Hematopoietic multipotent progenitor cell treated with erythropoietin and hydrocortisone succinate and interleukin-3 and kit ligand, for 4 days (in vitro differentiated cells): ENCODE results near the gene SLC26A2.
"Not testable (repeated sequence)": the region's sequence is repeated elsewhere in the genome, so short reads cannot be mapped to it uniquely, and the experiment has no call there.

Experiments
- DNase-seq: peaks from one replicate; pipeline ENCODE4 v3.0.0-alpha.2; 2015

SLC26A2 gene

DNA sequence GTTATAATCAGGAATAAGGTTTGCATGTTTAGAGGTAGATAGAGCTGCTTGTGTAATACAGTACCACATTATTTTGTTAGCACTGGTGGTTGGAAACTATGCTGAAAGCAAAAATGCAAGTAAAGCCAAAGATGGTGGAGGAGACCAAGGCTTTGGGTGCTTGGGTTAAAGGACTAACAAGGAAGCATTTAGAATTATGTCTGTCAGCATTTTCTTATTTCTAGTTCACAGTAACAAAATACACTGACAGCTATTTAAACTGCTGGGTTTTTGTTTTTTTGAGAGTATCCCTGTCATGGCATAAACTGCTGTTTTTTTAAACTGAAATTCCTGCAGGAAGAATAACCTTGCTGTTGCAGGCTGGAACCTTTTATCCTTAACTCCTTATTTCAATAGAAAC is 46.5 kb downstream of the SLC26A2 start:
- no peak for DNase-seq

DNA sequence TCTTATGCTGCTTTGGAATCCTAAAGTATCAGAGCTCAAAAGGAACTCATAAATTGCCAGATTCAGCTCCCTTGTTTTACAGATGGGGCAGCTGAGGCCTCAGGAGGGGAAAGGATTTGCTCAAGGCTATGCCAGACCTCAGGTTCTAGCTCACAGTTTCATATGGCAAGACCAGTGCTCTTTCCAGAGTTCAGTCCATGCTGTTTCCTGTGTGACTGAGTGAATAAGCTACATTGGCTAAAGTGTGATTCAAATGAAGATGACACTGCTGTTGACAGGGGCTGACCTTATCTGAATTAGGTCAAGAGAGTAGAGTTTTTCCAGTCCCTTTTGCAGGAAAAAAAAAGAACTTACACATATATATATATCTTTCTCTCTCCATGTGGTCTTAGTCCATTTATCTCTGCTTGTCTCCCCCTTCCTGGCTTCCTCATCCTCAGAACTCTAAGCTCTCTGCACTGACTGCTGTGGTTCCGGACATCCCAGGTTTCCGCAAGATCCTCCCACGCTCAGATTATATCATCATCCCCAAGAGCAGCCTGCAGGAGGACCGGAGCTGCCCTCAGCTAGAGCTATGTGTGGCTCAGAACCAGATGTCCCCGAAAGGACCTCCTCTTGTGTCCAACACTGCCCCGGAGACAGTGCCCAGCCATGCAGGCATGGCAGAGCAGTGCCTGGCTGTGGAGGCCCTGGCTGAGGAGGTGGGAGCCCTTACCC is 49.3 kb downstream of the SLC26A2 start:
- DNase-seq: no peak

DNA sequence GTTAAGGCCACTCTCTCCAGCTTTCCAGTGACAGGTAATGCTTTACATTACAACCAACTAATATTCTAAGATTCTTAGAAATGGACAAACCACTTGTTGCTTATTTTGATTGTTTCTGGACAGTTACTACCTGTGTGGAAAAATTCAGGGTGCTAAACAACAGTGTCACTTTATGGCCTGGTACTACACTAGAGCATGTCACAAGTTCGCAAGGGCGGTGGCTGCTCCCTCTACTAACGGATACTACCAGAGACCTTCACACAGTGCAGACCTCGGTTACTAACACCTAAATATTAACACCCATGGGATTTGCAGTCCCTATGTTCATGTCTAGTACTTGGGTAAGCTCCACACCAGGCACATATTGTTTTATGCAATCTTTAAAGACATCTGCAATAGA is 53.4 kb downstream of the SLC26A2 start:
- DNase-seq: no peak

DNA sequence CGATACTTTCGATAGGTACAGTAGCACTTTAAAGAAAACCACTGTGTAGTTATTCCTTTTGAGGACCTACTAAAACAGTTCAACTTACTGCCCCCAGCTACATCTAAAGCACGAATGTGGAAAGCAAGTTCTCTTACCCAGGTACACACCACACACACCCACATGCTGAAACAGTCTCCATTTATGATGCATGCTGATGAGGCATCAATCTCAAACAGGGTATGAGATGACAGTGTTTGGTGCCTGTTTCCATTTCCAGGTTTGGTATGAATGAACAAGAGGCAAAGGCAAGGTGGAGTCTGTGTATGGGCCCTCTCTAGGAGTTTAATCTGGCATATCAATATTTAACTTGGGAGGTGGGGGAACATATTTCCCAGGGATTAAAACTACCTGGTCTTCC is 53.9 kb downstream of the SLC26A2 start:
- no peak for DNase-seq

DNA sequence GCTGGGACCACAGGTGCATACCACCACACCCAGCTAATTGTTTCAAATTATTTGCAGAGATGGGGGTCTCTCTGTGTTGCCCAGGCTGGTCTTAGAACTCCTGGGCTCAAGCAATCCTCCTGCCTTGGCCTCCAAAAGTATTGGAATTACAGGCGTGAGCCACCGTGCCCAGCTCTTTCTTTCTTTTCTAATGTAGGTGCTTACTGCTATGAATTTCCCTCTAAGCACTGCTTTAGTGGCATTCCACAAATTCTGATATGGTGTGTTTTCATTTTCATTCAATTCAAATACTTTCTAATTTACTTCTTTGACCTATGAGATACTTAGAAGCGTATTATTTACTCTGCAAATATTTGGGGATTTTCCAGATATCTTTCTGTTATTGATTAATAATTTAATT is 54.9 kb downstream of the SLC26A2 start:
- no peak for DNase-seq

DNA sequence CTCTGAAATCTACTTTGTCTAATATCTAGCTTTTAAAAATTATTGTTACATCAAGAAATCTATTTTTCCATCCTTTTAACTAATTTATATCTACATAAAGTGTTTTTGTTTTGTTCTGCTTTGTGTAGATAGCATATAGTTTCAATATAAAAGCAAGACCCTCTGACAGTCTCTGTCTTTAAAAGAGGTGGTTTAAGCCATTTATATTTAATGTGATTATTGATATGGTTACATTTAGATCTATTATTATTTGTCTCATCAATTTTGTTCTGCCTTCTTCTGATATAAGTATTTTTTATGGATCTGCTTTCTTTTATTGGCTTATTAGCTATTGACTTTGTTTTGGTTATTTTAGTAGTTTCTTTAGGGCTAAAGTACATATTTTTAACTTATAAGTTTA is 56.0 kb downstream of the SLC26A2 start:
- no peak for DNase-seq

DNA sequence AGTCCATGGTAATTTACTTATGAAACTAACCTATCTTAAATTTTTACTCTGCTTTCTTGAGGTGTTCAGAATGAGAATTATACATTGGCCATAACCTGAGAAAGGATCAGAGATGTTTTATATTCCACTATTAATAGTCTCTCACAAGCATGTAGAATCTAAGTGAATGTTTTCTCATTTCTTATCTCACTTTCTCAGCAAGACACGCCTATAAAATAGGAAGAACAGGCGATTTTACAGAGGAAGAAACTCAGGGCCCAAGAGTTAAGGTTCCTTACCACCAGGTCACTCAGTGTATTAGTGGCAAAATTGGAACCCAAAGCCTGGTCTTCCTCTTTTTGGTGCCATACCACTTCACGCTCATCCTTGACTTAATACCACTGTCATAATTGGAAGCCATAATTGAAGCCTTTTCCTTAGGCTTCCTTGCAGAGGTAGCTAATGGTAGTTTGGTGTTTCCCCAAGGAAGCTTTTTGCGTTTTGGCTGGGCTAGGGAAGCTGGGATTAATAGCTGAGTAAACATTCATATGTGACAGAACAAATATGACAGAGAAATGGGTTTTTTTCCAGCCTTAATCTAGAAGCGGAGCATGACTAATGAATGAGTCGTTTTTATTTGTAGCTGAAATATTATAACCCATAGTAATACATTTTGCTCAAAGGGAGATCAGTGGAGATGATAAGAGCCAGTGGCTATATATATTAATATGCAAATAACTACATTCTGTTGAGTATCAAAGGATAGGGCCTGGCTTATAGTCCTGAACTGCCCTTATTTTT is 56.9 kb downstream of the SLC26A2 start:
- peak; percentile 70 for DNase-seq

DNA sequence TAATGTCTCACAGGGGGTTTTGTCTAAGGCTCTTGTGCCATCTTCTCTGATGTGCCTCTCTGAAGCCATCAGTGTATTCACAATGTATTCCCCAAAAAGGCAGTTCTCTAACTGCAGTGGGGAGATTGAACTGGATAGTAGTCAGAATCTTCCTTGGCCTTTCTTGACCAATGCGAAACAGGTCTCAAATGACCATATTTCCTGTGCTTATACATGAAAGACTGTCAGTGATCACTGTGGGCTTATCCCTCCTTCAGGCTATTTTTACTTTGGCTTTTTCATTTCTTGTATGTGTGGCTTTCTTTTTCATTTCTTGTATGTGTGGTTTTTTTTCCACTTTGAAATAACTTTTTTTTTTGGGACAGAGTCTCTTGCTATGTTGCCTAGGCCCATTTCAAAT is 59.7 kb downstream of the SLC26A2 start:
- DNase-seq: no peak

DNA sequence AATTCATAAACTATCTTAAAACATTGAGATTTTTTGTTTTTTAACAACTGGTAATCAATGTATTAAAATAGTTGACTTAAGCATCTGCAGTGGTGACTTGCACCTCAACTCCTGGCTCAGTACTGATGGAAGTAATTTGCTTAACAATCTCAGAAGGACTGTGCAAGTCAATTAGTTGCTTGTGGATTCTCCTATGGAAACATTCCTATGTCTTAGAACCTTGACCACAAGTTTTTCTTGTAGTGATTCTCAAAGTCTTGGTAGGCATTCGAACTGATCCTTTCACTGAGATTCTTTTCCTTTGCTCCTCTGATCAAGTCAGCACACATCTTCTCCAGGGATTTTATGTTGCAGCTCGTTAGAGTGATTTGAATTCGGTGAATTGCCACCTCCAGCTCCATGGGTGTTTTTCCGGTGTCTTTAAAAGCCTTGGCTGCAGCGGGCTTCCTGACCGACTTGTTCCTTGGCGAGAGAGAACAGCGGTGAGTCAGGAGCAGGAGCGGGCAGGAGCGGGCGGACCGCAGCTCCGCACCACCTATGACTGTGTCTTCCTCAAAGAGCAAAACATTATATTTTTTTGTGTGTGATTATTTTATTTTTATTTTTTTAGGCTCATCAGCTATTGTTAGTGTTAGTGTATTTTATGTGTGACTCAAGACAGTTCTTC is 61.1 kb downstream of the SLC26A2 start:
- no peak for DNase-seq

DNA sequence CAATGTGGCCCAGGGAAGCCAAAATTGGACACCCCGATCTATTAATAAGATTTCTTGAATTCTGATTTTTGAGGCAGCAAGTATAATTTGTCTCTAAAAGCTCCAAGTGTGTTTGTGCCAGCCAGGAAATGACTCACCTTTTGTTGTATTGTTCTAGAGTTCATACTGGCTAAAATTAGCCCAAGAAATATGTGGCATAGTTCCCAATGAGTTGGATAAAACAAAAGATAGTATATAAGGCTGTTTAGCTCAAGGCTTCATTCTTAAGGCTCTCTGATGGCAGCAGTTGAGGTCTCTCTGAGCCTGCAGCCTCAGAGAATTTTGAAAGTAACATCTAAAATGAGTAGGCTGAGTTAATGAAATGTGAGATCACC is 61.6 kb downstream of the SLC26A2 start:
- no peak for DNase-seq

DNA sequence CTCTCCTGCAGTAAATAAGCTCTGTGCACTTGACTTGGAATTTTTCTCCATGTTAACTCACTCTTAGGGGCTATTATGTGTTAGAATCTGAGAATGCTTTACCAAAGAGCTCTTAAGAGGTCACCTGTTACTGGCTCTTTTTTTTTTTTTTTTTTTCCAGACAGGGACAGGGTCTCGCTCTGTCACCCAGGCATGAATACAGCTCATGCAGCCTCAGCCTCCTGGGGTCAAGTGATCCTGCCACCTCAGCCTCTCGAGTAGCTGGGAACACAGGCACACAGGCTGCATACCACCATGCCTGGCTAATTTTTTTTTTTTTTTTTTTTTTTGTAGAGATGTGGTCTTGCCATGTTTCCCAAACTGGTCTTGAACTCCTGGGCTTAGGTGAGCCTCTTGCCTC is 62.1 kb downstream of the SLC26A2 start:
- no peak for DNase-seq

DNA sequence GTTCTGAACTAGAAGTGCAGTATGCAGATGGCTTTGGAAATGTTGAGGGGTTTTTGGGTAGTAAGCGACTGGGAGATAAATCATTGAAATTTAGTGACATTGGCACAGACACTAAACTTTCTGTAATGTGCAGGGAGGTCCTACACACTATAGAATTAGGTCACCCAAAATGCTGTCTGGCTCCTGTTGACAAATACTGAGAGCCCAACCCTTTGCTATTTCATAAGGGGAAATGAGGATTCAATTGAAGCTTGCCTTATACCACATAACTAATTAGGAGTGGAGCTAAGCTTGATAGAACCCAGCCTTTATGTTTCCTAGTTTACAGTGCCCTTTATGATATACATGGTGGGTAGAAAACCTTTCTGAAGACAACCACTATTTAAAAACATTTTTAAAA is 62.6 kb downstream of the SLC26A2 start:
- no peak for DNase-seq

DNA sequence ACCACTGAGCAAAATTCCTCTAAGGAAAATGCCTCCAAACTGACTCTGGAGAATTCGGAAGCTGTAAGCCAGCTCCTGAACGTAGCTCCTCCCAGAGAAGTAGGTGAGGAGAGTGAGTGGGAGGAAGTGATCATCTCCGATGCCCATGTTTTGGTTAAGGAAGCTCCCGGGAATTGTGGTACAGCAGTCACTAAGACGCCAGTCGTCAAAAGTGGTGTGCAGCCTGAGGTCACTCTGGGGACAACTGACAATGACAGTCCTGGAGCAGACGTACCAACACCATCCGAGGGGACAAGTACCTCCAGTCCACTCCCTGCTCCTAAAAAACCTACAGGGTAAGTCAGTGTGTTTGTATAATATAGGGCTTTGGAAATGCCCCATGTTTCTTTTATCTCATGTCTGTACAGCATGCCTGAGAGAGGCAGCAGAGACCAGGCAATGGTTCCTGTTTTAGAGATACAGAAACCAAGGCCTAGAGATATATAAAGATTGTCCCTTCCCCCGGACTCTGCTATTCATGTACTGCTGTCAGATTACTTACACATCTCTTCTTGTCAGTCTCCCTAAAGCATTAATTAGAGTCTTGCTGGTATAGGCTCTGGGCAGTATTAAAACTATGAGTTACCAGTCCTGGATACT is 63.9 kb downstream of the SLC26A2 start:
- DNase-seq: peak; percentile 84

DNA sequence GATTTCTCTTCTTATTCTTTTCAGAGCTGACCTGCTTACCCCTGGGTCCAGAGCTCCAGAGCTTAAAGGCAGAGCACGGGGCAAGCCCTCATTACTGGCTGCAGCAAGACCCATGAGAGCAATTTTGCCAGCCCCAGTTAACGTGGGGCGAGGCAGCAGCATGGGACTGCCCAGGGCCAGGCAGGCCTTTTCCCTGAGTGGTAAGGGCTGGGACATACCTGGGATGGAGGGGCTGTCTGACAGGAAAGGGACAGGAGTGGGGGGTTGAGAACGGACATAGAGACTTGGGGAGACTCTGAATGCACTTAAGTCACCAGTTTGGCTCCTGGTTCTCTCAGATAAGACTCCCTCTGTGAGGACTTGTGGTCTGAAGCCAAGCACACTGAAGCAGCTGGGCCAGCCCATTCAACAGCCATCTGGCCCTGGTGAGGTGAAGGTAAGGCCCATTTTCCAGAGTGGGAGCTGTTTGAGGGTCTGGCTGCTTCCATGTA is 66.2 kb downstream of the SLC26A2 start:
- DNase-seq: peak; percentile 95

DNA sequence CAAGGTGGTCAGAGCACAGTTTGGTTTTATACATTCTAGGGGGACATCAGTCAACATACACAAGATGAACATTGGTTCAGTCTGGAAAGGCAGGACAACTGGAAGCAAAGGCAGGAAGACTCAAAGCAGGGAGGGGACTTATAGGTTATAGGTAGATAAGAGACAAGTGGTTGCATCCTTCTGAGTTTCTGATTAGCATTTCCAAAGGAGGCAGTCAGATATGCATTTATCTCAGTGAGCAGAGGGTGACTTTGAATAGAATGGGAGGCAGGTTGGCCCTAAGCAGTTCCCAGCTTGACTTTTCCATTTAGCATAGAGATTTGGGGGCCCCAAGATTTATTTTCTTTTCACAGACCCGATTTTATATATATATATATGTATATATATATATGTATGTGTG is 67.5 kb downstream of the SLC26A2 start:
- DNase-seq: not testable (repeated sequence)

DNA sequence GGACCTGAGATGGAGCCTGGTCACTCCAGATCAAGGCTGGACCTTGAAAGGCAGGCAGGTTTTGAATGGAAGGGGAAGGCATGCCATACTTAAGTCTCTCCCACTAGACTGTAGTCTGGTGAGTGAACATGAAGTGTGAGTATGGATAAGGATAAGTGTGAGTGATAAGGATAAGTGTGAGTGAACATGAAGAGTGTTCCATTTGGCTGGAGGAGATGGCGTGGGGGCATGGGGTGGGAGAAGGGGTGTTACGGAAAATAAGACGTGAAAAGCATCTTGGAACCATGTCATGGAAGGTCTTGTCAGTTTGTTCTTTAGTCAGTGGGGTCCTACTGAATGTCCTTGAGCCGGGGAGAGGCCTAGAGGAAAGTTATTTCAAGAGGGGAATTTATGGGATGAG is 72.8 kb downstream of the SLC26A2 start:
- no peak for DNase-seq

DNA sequence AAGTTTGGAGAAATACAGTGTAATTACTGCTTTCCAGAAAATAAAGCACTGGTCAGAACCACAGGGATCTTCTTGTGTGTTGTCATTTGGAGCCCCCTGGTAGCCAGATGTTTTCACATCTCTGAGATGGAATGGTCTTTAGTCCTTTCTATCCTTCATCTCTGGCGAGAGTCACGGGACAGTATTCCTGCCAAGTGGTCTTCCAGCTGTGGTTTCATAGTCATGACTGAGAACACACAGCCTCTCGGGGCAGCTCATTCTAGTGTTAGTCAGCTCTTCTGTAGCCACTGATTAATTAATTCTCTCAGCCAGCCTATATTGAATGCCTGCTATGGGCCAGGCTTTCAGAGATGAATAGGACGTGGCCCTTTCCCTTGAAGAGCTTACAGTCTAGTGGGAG is 74.1 kb downstream of the SLC26A2 start:
- no peak for DNase-seq

DNA sequence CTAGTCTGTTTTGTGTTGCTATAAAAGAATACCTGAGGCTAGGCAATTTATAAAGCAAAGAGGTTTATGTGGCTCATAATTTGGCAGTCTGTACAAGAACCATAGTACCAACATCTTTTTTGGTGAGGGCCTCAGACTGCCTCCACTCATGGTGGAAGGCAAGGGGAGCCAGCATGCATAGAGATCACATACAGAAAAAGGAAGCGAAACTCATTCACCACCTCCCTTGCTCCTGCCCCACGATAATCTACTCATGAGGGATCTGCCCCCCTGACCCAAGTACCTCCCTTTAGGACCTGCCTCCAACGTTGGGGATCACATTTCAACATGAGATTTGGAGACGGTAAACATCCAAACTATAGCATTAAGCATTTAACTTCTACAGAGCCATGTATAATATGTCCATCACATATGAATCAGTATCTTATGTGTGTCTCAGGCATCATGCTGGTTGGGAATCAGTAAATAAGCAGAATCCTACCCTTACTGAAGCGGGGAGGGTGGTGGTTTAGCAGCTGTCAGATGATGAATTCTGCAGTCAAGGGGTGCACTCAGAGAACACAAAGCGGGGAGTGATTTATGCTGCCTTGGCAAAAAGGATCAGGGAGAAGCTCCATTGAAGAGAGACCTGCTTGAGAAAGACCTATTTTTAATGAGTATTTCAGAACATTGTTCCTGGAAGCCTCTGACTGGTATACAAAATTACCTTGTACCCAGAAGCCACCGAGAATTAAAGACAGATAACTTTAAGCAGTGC is 74.8 kb downstream of the SLC26A2 start:
- DNase-seq: peak; percentile 22

DNA sequence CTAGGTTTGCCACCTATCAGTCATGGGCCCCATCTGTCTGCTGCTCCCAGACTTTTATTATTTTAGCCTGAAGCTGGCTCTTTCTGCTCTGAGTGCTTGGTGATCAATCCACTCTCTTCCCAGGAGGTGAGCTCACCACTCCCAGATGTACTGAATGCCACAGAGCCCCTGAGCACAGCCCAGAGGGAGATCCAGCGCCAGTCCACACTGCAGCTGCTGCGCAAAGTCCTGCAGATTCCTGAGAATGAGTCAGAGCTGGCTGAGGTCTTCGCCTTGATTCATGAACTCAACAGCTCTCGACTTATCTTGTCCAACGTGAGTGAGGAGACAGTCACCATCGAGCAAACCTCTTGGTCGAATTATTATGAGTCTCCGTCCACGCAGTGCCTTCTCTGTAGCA is 76.0 kb downstream of the SLC26A2 start:
- no peak for DNase-seq
